ENCODE measurements around the gene TPGS2. TPM values are rescaled to one million over a fixed set of nuclear protein-coding genes. Genes with fewer than 3 reads are reported as not detected.
"Not testable (repeated sequence)": the region's sequence is repeated elsewhere in the genome, so short reads cannot be mapped to it uniquely, and the experiment has no call there.

The TPGS2 gene
- total RNA-seq, 4 donors from 2014 or later: 59.5 to 84.2 (median 75.9) TPM

- DNase-seq (ENCODE audit: low spot score in 2 of 2): no peak
- TF ChIP-seq POLR2A (IDR thresholded peaks at IDR 0.05) (no peak), CTCF (IDR thresholded peaks at IDR 0.05) (no peak)
- intact Hi-C loops (cut with DNase I; ENCODE audit: low total_unique reads): no loop called here
- no peak overlapping the region for H3K4me3 ChIP-seq (ENCODE audit: low read depth, poor library complexity, severe bottlenecking)
These were observed 9.2 kb downstream of the TPGS2 start for GRCh38 chr18:36819621-36820020.

DNA sequence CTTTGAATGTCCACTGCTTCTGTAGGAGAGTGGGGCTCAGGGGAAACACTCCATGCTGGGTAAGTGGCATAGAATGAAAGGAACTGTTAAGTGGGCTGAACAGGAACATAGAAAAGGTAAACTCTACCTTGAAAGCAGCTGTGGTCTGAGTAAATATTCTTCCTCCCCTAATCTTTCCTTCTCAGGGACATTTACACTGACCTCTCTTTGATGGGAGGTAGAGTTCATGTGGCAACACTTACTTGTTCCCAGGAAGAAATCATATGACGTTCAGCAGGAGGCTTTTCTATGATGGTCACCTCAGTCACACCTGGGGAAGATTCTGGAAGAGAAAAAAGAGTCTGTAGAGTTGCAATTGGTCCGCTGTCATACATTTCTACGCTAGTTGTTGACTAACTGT is 10.2 kb downstream of the TPGS2 start:
- 79 to 94% methylated on average over 3 of the region's 3 CpGs for WGBS, 2 donors
- DNase-seq (ENCODE audit: low spot score in 2 of 2): no peak
- H3K4me3 ChIP-seq (ENCODE audit: low read depth, poor library complexity, severe bottlenecking): no peak overlapping the region
- TF ChIP-seq CTCF (IDR thresholded peaks at IDR 0.05) (no peak), POLR2A (IDR thresholded peaks at IDR 0.05) (no peak)
- intact Hi-C loops (cut with DNase I; ENCODE audit: low total_unique reads): no loop called here

DNA sequence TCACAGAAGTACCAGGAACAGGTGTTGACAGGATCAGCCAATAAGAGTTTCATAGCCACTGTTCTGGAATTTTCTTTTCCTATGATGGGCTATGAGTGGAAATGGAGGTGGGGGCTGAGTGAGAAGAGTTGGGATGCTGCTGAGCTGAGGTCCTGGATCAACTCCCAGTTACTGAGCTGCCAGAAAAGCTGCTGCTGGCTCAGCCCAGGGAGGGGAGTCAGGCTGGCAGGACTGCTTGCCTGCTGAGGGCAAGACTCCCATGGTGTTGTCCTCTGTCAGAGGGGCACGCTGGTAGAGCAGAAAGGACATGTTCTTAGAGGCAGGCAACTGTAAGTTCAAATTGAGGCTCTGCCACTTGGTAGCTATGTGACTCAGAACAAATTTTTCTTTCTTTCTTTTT is 11.8 kb downstream of the TPGS2 start:
- intact Hi-C loops (cut with DNase I; ENCODE audit: low total_unique reads): no loop called here
- TF ChIP-seq POLR2A (IDR thresholded peaks at IDR 0.05): no peak
- no peak for TF ChIP-seq CTCF (IDR thresholded peaks at IDR 0.05)
- H3K4me3 ChIP-seq (ENCODE audit: low read depth, poor library complexity, severe bottlenecking): no peak overlapping the region
- DNase-seq (ENCODE audit: low spot score in 2 of 2): no peak
- 88 to 93% methylated on average over 1 of the region's 1 CpG for WGBS, 2 donors

GRCh38 chr18:36816096-36816495 is 12.7 kb downstream of the TPGS2 start:
- H3K4me3 ChIP-seq (ENCODE audit: low read depth, poor library complexity, severe bottlenecking); DNase-seq (ENCODE audit: low spot score in 2 of 2); intact Hi-C loops (cut with DNase I; ENCODE audit: low total_unique reads): not testable (repeated sequence)

DNA sequence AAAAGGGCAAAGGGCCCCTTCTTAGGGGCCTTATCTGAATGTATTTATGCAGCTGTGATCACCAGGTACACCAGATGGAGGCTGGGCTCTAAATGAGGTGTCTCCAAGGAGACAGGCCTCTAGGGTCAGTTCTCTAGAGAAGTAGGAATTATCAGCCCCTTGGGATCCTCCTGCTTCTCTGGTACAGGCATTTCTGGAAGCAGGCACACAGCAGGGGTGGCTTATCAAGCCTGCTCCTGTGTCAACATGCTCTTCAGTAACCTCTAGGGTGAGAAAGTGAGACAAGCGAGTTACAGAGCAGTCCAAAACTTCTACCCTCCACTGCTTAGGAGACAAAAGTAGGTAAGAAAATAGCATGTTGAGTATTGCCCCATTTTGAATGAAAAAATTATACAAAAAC is 13.8 kb downstream of the TPGS2 start:
- intact Hi-C loops (cut with DNase I; ENCODE audit: low total_unique reads): loop anchor here (5.0 kb wide), 1 partner anchor 783 kb away; no protein-coding TSS in a partner anchor

DNA sequence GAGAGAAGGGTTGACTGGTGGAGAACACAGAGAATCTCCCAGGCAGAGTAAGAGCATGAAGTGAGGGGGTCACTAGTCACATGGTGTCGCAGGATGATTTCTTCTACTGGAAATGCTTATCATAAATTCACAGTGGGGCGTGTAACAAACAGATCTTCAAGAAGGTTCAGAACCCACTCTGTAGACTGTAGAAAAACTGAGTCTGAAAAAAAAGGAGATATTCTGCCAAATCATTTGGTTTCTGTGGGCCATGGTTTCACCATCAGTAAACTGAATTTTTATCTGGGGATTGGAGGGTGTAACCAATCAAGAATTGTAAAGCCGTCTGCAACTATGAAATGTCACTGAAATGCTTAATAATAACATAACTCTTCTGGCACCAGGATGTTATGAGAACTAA is 15.0 kb downstream of the TPGS2 start:
- WGBS, 2 donors: 90 to 93% methylated on average over 3 of the region's 3 CpGs

More for the DNA sequence above, 13.8 kb downstream of the TPGS2 start:
- no peak for TF ChIP-seq CTCF (IDR thresholded peaks at IDR 0.05)
- no peak for TF ChIP-seq POLR2A (IDR thresholded peaks at IDR 0.05)
- DNase-seq (ENCODE audit: low spot score in 2 of 2): no peak
- no peak overlapping the region for H3K4me3 ChIP-seq (ENCODE audit: low read depth, poor library complexity, severe bottlenecking)
- 50 to 63% methylated on average over 1 of the region's 1 CpG for WGBS, 2 donors

More for the DNA sequence above, 15.0 kb downstream of the TPGS2 start:
- DNase-seq (ENCODE audit: low spot score in 2 of 2): no peak
- H3K4me3 ChIP-seq (ENCODE audit: low read depth, poor library complexity, severe bottlenecking): no peak overlapping the region
- intact Hi-C loops (cut with DNase I; ENCODE audit: low total_unique reads): loop anchor here (5.0 kb wide), 1 partner anchor 782 kb away; no protein-coding TSS in a partner anchor
- TF ChIP-seq POLR2A (IDR thresholded peaks at IDR 0.05) (no peak), CTCF (IDR thresholded peaks at IDR 0.05) (no peak)
